HL-60/S4 treated with retinoic acid at 250 ng/mL for 4 days and 3 days (cell line): ENCODE results near the gene CYP17A1.
"Not testable (repeated sequence)": the region's sequence is repeated elsewhere in the genome, so short reads cannot be mapped to it uniquely, and the experiment has no call there.

ENCODE experiments used
- in situ Hi-C: fragments of 300-500 bp; cut with MboI; formaldehyde crosslinking; loops from 2 replicates; pipeline ENCODE4 v1.7.0; 2022; ENCODE audit warnings: low sequenced_read_pairs

Gene CYP17A1

DNA sequence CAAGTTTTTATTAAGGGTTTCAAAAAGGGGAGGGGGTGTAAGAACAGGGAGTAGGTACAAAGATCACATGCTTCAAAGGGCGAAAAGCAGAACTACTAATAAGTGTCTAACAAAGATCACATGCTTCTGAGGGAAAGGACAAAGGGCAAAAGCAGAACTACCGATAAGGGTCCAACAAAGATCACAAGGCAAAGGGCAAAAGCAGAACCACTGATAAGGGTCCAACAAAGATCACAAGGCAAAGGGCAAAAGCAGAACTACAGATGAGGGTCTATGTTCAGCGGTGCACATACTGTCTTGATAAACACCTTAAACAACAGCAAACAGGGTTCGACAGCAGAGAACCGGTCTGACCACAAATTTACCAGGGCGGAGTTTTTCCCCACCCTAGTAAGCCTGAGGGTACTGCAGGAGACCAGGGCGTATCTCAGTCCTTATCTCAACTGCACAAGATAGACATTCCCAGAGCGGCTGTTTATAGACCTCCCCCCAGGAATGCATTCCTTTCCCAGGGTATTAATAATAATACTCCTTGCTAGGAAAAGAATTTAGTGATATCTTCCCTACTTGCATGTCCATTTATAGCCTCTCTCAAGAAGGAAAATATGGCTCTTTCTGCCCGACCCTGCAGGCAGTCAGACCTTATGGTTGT, 1.2 kb upstream of the CYP17A1 start:
- in situ Hi-C loops: not testable (repeated sequence)

DNA sequence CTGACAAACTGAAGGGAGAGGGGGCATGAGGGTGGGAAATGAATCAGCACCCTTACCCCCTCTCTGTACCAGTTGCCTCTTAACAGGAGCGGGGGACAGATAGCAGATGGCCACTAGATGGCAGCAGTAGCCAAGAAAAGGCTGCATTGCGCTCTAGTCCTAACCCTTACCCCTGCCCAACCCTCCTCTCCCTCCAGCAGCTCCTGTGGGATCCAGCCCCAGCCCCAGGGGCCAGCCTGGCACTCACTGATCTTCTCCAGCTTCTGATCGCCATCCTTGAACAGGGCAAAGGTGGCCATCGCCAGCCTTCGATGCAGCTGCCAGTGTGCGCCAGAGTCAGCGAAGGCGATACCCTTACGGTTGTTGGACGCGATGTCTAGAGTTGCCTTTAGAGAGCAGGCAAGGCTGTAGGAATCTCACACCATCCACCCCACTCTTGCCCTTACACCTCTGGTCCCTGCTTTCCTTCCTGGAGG, 2.2 kb downstream of the CYP17A1 start:
- in situ Hi-C loops: no loop called here

DNA sequence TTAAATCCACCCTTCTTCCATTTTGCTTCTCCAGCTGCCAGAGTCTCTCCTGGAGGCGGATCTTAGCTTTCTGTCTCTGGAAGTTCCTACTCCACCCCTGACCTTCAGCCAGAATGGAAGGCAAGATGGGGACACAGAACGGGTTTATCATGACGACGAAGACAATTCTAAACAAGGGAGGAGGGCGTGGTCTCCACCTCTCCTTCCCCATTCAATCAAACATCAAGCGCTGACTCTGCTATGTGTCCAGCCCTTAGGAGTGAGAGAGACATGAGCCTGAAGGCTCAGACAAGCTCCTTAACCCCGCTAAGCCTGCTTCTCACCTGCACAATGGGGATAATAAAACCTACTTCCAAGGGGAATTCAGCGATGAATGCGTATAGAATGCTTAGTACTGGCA, 3.1 kb downstream of the CYP17A1 start:
- in situ Hi-C loops: no loop called here

DNA sequence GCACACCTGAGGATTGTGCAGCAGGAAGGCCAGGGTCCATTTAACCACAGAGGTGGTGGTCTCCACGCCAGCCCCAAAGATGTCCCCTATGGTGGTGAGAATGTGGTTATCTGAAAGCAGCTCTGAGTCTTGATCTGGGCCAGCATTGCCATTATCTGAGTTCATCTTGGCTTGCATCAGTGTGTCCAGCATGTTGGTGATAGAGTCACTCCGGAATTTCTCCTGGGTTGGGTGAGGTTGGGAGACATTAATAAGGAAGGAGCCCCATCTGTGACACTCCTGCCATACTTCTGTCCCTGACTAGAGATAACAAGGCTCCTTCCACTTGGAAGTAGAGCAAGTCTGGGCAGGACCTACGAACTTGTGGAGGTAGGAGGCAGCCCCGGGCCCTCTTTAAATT, 4.2 kb downstream of the CYP17A1 start:
- in situ Hi-C loops: no loop called here

DNA sequence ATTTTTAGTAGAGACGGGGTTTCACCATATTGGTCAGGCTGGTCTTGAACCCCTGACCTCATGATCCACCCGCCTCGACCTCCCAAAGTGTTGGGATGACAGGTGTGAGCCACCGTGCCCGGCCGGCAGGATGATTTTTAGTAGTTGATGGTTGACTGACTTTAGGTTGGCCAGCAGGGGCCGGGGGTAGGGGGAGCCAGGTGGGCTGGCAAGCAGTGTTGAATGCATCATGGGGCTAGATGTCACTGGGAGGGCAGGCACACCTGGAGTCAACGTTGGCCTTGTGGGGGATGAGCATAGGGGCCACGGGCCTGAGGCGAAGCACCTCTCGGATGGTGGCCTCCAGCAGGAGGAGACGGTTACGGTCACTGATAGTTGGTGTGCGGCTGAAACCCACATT, 5.0 kb downstream of the CYP17A1 start:
- in situ Hi-C loops: no loop called here

DNA sequence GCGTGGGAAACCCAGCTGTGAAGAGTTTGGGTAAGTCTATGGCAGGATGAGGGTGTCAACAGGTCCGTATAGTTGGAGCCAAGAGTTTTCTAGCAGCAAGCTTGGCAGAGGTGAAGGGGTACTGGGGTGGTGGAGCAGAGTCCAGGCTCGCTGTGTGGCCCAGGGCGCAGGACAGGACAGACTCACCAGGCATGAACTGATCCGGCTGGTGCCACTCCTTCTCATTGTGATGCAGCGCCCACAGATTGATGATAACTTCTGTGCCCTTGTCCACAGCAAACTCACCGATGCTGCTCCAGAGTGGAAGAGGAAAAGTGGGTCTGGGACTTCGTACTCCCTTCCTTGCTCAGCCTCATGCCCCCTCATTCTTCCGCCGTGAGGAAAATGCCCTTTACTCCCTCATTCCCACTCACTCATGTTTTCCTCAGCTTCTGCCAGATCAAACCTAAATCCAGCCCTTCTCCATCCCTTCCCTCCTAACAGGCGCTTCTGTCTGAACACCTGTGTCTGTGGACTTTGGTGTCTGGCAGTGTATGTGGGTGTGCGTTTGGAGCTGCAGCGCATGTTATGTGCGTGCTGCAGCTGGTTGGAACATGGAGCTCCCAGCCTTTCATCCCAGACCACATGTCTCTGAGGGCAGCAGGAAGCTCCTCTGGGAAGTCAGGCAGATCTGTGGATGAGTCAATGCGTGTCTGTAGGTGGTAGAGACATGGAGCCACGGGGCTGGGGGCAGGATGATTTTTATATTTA, 5.7 kb downstream of the CYP17A1 start:
- in situ Hi-C loops: no loop called here

DNA sequence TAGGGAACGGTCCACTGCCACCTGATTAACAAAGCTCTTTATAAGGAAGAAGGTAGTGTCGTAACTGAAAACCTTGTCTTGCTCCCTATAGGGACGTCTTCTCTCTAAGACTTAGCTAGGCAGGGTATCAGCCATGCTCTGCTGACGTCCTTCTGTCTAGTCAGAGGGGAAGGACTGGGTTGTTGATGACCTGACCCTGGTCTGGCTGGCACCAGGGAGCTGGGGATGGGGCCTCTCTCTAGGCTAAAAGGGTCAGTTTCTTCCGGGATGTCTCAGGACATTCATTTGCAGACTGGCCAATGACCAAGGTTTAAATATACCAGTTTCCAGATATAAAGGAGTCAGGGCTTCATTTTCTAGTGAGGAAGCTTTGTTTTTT, 9.6 kb downstream of the CYP17A1 start:
- in situ Hi-C loops: no loop called here

- in situ Hi-C loops: no loop called here
Measured at GRCh38 chr10:102826148-102826796, 10.9 kb downstream of the CYP17A1 start.

- in situ Hi-C loops: no loop called here
Measured at GRCh38 chr10:102824664-102825063, 12.5 kb downstream of the CYP17A1 start.

- in situ Hi-C loops: no loop called here
Measured at GRCh38 chr10:102822222-102822621, 15.0 kb downstream of the CYP17A1 start.

- in situ Hi-C loops: not testable (repeated sequence)
Measured at GRCh38 chr10:102820008-102820407, 17.2 kb downstream of the CYP17A1 start.

DNA sequence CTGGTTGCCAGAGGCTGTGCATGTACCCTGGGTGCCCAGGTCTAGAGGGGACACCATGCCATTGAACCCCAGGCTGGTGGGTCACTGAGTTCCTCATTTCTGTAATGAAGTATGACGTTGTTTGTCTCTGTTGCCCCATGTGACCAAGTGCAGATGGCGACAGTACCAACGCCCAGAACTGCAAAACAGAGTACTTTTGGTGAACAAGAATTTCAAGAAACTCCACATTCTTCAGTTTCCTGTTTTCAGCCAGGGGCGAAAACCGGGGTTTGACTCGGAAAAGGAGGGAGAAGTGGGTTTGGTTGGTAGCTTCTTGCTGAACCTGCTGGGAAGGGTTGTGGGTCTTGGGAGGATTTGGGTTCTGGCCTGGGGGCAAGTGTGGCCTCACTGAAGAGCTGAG, 18.2 kb downstream of the CYP17A1 start:
- in situ Hi-C loops: no loop called here

DNA sequence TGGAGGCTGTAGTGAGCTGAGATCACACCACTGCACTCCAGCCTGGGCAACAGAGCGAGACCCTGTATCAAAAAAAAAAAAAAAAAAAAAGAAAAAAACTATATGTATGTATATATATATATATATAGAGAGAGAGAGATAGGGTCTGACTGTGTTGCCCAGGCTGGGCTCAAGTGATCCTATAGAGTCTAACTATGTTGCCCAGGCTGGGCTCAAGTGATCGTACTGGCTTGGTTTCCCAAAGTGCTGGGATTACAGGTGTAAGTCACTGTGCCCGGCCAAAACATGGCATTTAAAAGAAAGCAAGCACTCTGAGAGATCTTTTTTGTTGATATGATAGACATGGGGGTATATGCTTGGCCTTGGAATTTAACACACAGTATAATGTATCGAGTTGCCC, 20.0 kb downstream of the CYP17A1 start:
- in situ Hi-C loops: no loop called here

GRCh38 chr10:102815790-102816549, 21.2 kb downstream of the CYP17A1 start:
- in situ Hi-C loops: no loop called here

GRCh38 chr10:102814873-102815661, 22.1 kb downstream of the CYP17A1 start:
- in situ Hi-C loops: no loop called here

DNA sequence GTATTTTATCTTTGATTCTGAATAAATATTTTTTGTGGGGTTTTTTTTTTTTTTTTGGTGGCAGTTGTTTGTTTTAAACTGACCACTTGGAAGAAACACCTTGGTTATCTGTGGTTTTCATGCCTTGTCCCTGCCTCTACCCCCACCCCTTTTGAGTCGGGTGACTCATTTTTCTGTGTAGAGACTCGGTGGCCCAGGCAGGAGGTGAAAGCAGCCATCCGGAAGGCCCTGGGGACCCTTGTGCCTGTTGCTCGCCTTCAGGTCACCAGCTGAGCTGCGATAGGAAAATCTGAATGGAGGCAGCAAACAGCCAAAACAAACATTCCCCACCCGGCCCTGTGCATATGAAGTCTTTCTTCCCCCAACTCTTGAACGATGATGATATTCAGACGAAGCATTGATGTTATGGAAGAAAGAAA, 22.8 kb downstream of the CYP17A1 start:
- in situ Hi-C loops: no loop called here

DNA sequence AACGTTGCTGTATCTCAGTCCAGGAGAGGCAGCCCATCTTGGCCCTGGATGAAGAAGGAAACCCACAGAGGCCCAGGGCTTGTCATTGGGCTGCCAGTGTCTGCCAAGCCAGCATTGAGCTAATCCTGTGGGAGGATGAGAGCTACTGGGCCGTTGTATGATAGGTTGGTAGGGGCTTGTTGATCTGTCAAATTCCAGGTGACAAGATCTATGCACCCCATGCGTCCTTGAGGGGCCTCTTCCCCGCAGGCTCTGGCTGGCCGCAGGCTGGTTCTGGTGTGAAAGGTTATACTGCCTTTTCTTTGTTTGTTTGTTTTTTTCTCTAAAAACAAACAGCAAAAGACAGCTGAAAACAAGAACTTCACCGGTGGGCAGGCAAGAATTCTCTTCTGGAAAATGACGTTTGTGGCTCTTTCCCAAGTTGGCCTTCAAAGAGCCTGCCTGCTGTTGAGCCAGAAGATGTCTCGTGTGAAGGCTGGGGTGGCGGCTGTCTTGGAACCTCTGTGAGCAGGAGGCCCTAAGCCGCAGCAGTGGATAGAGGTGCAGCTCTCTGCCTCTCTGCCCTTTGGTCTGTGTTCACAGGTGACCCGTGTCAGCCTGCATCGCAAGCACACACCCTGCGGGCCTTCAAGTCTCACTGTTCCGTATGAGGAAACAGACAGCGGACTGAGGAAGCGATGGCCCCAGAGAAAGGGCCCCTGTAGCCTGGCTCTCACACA, 23.3 kb downstream of the CYP17A1 start:
- in situ Hi-C loops: no loop called here

GRCh38 chr10:102813017-102813541, 24.1 kb downstream of the CYP17A1 start:
- in situ Hi-C loops: no loop called here

DNA sequence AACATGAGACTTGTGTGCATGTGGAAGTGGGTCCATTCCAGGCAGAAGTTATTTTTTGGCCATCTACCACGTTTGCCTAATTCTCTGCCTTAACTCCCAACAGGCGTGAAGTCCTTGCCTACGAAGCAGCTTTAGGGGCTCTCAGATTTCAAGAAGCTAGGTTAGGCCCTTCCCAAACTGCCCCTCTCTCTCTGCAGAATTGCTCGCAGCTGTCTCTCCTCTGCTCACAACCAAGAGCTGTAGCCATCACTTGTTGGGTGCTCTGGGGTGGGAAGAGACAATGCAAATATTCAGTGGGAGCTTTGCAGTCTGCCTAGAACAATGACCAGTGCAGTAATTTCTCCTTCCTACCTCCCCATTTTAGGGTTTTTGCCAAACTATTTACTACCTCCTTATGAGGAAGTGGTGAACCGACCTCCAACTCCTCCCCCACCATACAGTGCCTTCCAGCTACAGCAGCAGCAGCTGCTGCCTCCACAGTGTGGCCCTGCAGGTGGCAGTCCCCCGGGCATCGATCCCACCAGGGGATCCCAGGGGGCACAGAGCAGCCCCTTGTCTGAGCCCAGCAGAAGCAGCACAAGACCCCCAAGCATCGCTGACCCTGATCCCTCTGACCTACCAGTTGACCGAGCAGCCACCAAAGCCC, 24.9 kb downstream of the CYP17A1 start:
- in situ Hi-C loops: no loop called here
